ENCODE measurements around the gene AIF1L. TPM values are rescaled to one million over a fixed set of nuclear protein-coding genes. Genes with fewer than 3 reads are reported as not detected.

The AIF1L gene
- total and polyA plus RNA-seq, 2 of the 13 experiments (the other 11 are each of a cell fraction or from before 2014, with no cell fraction given) = 12.4 to 36.5 TPM

- TF ChIP-seq AHDC1 (CRISPR knock-in tag; IDR thresholded peaks at IDR 0.05; ENCODE audit: borderline replicate concordance) (no peak), ZNF124 (CRISPR knock-in tag; IDR thresholded peaks at IDR 0.05) (no peak), ZNF605 (CRISPR knock-in tag; IDR thresholded peaks at IDR 0.05) (no peak), TCF7L2 (IDR thresholded peaks at IDR 0.05; ENCODE audit: low read depth, low read length) (no peak), FOXA1 (IDR thresholded peaks at IDR 0.05) (no peak), FOXA1 (CRISPR knock-in tag; IDR thresholded peaks at IDR 0.05) (no peak)
Measured at GRCh38 chr9:131048820-131049219, 47.5 kb upstream of the AIF1L start (continued).

DNA sequence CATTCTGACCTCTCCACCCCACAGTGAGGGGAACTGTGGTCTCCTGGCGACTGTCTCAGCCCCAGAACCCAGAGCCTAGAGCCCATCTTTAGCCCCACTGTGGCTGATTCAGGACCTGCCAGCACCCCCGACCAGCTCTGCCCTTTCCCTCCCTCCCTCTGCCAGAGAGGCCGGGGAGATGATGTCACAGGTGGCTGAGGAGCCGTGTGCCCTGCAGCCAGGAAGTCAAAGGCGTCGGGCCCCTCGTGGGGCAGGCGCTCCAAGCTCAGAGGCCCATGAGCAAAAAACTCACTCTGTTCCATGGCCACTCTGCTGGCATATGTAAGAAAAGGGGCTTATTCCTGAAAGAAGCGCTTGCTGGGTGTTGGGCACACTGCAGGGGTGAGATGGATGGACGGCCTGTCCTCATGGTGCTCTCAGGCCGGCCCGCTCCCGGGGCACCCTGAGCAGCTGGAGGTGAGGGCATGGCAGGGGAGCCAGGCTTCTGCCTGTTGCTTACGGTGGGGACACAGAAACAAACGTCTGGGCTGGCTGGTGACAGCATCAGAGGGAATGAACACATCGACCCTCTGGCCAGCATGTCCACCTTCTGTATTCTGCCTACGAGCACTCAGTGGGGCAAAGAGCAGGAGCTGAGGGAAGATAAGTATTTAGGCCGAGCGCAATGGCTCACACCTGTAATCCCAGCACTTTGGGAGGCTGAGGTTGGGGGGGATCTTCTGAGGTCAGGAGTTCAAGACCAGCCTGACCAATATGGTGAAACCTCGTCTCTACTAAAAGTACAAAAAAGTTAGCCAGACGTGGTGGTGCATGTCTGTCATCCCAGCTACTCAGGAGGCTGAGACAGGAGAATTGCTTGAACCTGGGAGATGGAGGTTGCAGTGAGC is 46.3 kb upstream of the AIF1L start:
- ATAC-seq (no peak), DNase-seq (ENCODE audit: low spot score) (no peak), FAIRE-seq (no peak)
- Histone ChIP-seq H3K4me2 (ENCODE audit: low read depth, low read length) (no peak overlapping the region), H3K27me3 (ENCODE audit: control insufficient read depth in 1 of 2, insufficient read depth in 2 of 2, low read length in 2 of 2) (peaks cover 3 to 46% of the 10 kb centered on the region in 2 experiments; a peak in 2 of 5 replicates), H3K4me3 (replicated peaks in 1 of 3; ENCODE audit: insufficient read depth in 1 of 3, low read depth in 2 of 3, low read length in 3 of 3) (no peak overlapping the region), H4K20me1 (ENCODE audit: insufficient read depth, low read length) (no peaks in the 10 kb centered on the region), H3K9ac (ENCODE audit: insufficient read depth, low read depth, low read length) (no peak overlapping the region), H3K36me3 (replicated peaks in 1 of 2; ENCODE audit: control insufficient read depth in 1 of 2, insufficient read depth in 2 of 2, low read length in 2 of 2) (no peaks in the 10 kb centered on the region), H3K27ac (ENCODE audit: extremely low read length, insufficient read depth, low read length) (no peak overlapping the region), H3K79me2 (ENCODE audit: insufficient read depth, low read length) (no peaks in the 10 kb centered on the region), H3K4me1 (ENCODE audit: insufficient read depth, low read length) (no peaks in the 10 kb centered on the region), H3K9me3 (ENCODE audit: low read length) (no peaks in the 10 kb centered on the region), H2AFZ (ENCODE audit: low read length) (no peak overlapping the region)
- POLR2A ChIA-PET = no interaction called here
- no TSS peak for BruUV-seq (replicated peaks)
- intact Hi-C loops (cut with micrococcal nuclease; ENCODE audit: unreplicated experiment) (loop anchor here (5.0 kb wide), 2 partner anchors 43 to 183 kb away; partner anchors contain the start of gene LAMC3), in situ Hi-C loops (cut with HindIII; ENCODE audit: extremely low pct_ligation_motif_present, low pct_unique_long_range_greater_than_20kb) (loop anchor here (5.0 to 10.0 kb wide), 2 partner anchors 38 to 285 kb away; no protein-coding TSS in a partner anchor)
- 33% methylated on average over 12 of the region's 21 CpGs for WGBS (ENCODE audit: low lambda C conversion rate)
- CTCF ChIA-PET (ENCODE audit: low intra/inter-chr PET ratio, low total read pairs) = no interaction called here
- TF ChIP-seq, protein P1, sequence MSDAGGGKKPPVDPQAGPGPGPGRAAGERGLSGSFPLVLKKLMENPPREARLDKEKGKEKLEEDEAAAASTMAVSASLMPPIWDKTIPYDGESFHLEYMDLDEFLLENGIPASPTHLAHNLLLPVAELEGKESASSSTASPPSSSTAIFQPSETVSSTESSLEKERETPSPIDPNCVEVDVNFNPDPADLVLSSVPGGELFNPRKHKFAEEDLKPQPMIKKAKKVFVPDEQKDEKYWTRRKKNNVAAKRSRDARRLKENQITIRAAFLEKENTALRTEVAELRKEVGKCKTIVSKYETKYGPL (CRISPR knock-in tag; IDR thresholded peaks at IDR 0.05) = no peak
- TF ChIP-seq, protein P2, sequence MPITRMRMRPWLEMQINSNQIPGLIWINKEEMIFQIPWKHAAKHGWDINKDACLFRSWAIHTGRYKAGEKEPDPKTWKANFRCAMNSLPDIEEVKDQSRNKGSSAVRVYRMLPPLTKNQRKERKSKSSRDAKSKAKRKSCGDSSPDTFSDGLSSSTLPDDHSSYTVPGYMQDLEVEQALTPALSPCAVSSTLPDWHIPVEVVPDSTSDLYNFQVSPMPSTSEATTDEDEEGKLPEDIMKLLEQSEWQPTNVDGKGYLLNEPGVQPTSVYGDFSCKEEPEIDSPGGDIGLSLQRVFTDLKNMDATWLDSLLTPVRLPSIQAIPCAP (CRISPR knock-in tag; IDR thresholded peaks at IDR 0.05; ENCODE audit: low read depth) = no peak
- TF ChIP-seq BCLAF1 (IDR thresholded peaks at IDR 0.05) = no peak
- no peak for TF ChIP-seq HCFC1 (IDR thresholded peaks at IDR 0.05; ENCODE audit: low read depth, low read length)
- TF ChIP-seq HNRNPK (IDR thresholded peaks at IDR 0.05; ENCODE audit: low read depth, low read length, poor library complexity, severe bottlenecking) = no peak
